Hematopoietic multipotent progenitor cell treated with erythropoietin and hydrocortisone succinate and interleukin-3 and kit ligand, for 15 days (in vitro differentiated cells): ENCODE measurements around the gene DIAPH1.

ENCODE experiments used
- DNase-seq: peaks from one replicate; pipeline ENCODE4 v3.0.0-alpha.2; 2015; ENCODE audit warnings: low spot score

Gene DIAPH1

DNA sequence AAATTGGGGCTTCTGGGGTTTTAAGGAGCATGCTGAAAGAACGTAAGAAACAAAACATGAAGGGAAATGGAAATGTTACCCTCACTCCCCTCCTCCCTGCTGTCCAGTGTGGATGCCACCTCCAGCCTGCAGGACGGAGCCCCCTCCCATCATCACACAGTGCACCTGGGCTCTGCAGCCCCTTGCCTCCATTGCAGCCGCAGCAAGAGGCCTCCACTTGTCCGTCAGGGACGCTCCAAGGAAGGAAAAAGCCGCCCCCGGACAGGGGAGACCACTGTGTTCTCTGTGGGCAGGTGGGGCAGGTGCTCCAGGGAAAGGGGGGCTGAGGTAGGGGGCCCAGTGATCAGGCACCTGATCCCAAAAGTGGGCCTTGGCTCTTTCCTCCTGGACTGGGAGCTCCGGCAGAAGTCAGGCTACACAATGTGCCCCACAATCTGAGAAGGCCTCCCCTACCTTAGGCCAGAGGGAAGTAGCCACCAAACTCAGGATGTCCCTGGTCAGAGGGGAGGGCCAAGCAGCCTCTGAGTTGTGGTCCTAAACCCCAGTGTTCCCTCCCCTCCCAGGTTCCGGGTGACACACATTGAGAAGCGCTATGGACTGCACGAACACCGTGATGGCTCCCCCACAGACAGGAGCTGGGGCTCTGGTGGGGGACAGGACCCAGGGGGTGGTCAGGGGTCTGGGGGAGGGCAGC, 20.7 kb upstream of the DIAPH1 start:
- DNase-seq, result no peak

DNA sequence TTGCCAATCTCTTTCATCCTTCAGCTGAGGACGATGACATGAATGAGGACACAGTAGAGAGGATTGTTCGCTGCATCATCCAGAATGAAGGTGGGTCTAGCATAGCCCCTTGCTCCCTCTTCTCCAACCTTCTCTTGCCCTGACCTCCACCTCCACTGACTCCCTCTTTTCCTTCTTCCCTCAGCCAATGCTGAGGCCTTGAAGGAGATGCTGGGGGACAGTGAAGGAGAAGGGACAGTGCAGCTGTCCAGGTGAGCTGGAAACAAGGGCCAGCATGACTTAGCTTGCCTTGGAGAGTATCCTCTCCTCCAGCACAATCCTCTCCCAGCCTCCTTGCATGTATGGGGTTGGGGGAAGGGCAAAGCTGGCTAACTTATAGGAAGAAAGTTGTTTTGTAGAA, 20.0 kb upstream of the DIAPH1 start:
- no peak for DNase-seq

DNA sequence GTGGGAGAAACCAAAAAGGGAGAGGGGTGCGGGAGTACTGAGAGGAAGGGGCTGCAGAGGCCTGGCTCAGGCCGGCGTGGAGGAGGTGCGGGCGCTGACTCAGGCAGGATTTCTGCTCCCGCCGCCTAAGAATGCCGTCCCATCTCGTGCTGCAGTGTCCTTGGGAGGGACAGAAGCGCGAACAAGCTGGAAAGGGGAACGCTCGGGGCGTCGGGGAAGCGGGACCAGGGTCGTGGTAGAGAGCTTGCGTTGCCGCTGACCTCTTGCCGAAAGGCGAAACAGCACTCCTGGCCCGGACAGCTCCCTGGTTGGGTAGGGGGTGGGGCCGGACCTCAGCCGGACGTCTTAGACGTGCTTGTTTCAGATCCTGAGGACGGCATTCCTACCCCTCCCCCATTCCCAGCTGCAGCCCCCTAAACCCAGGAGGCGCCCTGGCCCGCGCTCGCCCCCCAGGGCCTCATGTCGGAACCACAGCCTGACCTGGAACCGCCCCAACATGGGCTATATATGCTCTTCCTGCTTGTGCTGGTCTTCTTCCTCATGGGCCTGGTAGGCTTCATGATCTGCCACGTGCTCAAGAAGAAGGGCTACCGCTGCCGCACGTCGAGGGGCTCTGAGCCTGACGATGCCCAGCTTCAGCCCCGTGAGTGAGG, 19.1 kb upstream of the DIAPH1 start:
- DNase-seq, result peak; percentile 47

DNA sequence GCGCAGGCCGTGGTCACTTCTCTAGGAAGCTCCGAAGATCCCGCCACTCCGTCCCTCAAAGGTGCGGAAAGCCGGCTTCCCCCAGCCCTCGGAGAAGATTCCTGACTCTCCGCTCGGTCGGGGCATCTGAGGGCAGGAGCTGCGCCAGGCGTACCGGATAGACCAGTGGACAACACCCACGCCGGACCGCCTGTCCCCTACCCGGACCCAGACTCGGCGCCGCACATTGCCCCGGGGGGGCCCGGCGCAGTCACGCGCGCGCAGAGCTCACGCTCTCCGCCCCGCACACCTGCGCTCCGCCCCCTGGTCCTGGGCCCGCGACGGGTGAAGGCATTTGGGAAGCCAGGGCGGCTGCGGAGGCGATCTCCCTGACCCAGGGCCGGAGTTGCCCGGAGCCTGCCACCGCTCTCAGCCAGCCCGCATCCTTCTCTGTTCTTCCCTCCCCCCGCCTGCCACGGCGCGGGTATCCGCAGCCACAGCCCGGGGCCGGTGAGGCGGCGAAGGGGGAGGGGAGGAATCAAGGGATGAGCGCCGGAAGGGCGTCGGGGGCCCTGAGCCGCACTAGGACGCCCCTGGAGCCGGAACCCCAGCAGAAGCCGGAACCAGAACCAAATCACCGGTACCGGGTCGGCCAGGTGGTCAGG, 18.4 kb upstream of the DIAPH1 start:
- peak; percentile 36 for DNase-seq

DNA sequence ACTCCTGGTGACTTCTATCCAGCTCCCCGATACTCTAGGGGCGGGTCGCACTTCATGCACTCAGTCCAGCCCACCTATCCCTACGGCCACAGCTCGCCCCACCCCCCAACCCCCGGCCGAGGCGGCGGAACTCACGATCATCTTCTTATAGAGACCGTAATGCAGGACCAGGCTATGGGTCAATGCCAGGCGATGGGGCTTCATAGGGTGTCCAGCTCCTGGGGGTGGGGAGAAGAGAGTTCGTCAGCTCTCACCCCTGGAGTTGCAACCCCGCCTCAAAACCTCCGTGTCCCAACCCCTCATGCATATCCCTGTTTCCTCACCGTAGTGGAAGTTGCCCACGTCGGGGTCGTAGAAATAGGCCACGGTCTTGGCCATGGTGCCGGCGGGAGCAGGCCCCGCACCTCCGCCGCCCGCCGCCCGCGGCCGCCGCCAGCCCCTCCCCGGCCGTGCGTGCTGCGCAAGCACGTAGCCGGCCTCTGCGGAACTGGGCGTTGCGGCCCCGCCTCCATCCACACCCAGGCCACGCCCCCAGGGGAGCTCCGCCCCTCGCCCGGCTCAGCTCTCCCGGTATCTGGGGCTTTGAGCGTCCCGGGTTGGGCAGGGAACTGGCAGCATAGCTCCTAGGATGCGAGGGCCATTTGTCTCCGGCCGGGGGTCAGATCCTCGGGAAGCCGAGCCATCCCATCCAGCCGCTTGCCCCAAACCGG, 17.8 kb upstream of the DIAPH1 start, which contains the start of the genes HDAC3 and RELL2:
Gene HDAC3 (minus strand): TSS at position 437 of the 710 bp plus-strand sequence. CDS start 59 bp downstream, at position 378.
Gene RELL2 (plus strand): TSS at position 585 of the 710 bp plus-strand sequence. CDS start 1,229 bp downstream, outside the sequence.
- peak; percentile 92 for DNase-seq

DNA sequence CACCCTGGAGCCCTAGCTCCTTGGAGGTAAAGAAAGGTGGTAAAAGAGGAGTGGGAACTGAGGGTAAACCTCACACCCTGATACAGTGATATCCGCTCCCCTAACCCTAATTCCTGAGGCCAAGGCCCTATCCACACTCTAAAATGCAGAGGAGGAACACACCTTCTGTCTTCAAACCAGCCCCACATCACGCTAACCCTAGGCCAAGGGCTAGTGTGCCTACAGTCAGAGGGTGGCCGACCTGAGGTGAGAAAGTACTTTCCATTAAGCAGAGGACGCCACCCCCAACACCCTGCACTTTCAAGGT, 17.3 kb upstream of the DIAPH1 start:
- DNase-seq, result no peak

DNA sequence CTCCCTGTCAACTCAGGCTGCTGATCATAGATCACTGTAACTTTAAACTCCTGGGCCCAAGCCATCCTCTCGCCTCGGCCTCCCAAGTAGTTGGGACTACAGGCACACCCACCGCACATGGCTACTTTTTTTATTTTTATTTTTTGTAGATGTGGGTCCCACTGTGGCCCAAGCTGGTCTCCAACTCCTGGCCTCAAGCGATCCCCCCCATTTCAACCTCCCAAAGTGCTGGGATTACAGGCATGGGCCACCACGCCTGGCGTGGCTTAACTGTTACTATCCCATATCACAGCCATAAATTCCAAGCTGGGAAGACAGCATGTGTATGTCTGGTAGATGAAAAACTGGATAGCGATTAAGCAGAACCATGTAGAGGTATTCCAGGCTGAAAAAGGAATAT, 16.8 kb upstream of the DIAPH1 start:
- DNase-seq, result no peak

DNA sequence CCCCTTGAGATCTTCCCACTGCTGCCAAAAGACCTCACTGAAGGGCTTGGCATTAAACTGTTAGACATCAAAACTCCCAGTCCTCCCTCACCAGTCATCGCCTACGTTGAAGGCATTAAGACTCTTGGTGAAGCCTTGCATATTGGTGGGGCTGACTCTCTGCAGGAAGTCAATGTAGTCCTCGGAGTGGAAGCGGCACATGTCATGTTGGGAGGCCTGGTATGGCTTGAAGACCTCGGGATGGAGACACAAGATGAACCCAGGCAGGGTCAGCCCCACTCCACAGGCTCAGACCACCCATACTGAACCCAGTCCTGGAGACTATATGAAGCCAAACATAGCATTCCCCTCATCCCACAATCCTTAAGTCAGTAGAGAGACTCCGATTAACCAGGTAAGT, 15.9 kb upstream of the DIAPH1 start:
- no peak for DNase-seq

DNA sequence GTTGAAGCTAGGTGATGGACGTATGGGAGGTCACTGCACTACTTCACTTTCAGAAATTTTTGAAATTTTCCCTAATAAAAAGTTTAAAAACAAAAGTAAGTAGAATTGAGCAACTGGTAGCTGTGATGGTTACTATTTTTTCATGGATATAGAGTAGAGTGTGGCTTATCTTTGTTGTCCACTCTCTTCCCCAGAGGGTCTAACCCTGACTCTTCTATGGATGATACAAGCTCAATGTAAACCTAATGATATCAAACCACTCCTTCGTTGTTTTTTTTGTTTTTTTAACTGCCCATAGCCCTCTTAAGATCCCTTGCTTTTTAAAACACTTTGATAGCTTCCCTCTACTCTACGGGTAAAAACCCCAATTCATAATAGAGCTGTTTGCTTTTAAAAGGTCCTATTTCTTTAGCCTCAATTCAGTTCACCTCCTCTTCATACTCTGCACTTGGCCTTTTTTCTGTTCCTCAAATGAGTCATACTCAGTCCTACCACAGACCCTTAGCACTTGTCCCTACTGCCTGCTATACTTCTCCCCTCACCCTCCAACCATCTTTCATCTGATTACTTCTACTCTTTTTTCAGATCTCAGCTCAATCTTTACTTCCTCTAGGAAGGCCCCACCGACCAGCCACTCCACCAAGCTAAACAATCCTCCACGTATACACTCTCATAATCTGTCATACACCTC, 15.2 kb upstream of the DIAPH1 start:
- peak; percentile 43 for DNase-seq

DNA sequence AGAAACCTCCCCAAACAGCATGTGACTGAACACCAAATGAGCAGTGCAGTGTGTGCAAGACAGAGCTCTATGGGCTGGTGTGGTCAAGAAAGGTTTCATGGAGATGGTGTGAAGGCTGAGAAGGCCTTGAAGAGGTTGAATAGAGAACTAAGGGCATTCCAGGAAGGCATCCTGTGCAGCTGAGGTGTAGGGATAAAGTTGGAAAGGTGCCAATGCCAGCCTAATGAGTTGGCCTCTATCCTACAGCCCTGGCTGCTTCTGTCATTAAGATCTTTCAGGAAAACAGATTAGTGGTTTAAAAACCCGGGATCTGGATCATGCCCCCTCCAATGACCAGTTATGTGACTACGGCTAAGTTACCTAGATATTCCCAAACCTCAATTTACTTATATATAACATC, 13.8 kb upstream of the DIAPH1 start:
- DNase-seq, result no peak

DNA sequence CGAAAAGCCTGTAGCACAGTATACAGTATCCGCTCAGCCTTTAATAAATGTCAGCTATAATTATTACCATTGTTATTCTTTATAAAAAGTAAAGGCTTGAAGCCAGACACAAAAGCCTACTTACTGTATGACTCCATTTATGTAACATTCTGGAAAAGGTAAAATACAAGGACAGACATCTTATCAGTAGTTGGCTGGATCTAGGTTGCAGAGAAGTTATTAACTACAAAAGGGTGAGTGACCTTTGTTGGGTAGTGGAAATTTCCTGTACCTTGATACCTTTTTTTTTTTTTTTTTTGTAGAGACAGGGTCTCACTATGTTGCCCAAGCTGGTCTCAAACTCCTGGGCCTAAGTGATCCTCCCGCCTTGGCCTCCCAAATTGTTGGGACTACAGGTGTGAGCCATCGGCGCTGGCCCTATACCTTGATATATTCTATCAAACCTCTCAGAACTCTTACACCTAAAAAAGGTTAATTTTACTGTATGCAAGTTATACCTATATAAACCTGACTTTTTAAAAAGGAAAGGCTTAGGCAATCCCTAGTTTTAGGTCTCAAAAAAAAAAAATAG, 11.9 kb upstream of the DIAPH1 start:
- DNase-seq, result no peak

DNA sequence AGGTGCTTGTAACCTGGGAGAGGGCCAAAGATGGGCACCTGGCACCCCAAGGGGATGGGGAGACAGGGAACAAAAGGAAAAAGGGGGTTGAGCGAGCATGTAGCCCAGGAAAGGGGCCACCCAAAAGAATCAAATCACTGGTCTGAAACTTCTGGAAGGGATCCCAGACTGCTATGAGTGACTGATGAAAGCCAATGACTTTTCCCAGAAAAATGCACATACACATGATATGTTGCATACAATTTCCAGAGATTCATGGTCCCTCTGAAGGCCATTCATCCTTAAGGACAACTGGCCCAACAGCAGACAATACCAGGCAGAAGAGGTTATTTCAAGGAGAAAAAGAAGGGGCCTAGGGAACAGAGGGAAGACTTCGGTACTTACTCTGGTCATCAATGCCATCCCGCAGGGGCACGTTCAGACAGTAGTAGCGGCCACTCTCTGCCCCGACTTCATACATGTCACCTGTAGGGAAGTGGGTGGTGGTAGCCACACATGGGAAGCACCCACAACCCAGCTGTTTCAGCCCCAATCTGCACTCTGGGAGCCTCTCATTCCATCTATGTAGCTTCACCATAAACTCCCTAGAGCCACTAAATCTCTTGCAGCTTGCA, 9.5 kb upstream of the DIAPH1 start:
- no peak for DNase-seq

DNA sequence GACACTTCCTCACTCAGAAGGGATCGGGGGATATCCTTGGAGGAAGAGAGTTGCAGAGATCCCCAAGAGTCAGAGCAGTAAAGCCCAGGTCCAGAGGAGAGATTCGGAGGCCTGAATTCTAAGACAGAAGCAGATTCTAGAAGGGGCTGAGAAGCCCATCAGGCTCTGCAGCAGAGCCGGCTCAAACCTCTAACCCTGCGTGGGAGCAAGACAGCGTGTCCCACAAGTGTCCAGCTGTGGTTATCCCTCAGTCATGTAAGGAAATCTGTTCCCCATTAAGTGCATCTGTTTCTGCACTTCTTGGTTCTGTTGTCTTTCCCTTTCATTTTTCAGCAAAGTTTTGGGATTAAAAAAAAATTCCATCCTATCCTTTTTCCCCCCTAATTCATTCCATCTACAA, 4.8 kb upstream of the DIAPH1 start:
- no peak for DNase-seq

DNA sequence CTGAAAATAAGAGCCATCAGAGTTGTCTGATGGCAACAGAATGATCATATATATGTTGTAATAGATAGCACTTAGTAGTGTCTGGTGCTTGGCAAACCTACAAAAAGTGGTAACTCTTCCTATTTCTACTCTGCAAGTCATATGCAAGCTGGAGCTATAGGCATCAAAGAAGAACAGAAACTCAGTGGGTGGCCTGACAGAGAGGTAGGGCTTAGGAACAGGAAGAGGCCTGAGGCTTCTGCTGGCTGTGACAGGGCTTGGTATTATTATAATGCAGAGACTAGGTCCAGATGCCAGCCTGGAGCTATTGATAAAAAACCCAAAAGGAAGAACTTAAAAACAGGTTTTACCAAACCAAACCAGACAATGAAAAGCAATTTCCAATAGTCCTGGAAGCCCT, 4.4 kb upstream of the DIAPH1 start:
- no peak for DNase-seq

DNA sequence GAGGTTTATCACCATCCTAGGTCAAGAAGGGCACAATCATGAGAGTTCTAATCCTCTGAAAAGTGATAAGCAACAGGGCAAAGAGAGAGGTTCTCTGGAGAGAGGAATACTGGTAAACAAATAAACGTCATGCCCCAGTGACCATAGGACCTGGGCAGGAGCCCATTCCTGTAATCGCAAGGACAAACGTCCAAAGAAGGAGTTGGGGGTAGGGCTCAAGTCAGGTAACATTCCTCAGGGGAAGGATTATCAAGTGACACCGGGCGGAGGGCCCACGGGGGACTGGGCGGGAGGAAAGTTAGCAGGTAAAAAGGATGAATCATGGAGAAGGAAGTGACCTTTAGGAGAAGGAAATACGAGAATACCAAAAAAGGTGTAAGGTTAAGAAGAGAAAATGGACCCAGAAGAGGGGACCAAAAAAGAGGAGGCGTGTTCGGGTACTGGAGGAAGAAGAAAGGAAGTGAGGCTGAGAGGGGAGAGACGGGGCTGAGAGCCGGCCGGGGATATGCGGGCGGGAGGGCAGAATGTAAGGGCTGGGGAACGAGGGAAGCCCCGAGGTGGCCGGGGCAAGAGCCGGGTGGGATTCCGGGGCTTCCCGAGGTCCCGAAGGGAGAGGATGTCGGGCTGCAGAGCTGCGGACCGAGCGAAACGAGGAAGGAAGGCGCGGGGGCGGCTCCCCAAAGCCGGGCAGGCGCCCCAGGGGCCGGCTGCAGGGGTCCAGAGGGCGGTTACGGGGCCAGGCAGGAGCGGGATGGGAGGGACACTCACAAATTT, 583 bp downstream of the DIAPH1 start:
- peak; percentile 35 for DNase-seq

DNA sequence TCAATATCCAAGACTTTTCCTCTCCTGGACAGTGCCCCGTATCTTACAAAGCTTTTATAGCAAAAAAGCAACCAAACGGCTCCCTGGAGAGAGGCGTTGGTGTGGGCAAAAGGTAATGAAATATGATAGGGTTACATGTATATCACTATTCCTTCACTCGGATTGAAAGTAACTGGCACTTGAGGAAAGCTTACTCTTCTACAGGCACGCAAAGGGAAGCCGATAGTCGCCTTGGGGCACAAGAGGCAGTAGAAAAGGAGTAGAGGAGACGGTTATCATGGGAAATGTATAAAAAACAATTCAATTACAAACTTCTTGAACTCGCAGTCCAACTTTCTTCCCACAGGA, 1.1 kb downstream of the DIAPH1 start:
- no peak for DNase-seq

DNA sequence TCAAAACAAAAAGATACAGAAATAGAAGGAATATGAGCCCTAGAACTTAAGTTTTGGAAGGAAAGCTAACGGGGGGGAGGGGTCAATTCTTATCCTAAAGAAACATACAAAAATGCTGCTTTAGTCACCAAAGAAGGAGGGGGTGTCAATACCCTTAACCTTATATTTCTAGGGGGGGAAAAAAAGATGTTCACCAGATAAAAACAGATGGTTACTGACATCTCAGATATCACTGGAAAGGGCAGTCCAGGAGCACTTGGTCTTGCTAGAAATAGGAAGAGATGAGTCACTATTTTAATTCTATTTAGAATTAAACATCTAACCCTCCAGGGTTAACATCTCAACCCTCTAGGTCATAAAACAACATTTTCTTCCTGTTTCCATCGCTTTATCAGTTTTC, 1.7 kb downstream of the DIAPH1 start:
- peak; percentile 40 for DNase-seq

DNA sequence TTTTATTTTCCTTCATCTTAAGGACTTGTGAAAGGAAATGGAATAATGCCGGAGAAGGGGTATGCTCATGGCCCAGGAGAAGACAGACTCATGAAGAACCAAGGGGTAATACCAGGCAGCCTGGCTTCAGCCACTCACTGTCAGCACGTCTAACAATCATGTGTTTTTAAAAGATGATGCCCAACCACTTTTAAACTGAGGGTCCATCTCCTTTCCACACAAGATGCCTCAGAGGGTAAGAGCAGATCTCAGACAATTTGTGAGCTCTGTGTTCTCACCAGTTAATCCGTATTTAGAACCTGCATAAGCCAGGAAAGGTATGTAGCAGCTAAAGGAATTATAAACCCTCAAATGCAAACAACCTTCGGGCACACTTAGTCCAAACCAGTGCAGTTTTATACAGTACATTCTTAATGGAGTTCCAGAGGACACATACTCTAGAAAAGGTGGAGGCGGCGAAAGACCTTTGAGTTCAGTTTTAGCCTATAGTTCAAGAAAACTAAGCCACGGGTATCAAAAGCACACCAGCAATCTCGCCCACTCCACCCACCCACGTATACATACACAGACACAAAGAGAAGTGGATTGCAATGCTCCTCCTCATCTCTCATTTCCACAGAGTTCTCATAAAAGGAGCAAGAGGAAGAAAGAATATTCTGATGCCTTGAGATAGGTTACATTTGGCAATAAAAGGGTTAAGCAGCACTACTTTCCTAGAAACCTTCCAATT, 2.6 kb downstream of the DIAPH1 start:
- no peak for DNase-seq

DNA sequence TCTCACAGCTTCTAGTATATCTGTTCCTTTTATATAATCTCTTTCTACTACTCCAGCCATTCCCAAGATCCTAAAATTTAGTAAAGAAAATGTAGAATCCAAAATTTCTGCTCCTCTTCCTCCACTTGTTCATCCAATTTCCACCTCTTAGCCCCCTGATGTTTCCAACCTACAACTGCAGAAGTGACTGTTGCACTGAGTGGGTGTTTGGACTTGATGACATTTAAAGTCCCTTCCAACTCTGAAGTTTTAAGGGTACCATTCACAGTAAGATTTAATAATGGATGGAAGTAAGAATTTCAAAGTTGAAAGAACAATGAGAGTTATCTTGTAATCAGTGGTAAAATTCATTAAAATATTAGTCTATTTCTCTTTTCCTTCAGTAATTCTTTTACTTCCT, 5.5 kb downstream of the DIAPH1 start:
- no peak for DNase-seq

DNA sequence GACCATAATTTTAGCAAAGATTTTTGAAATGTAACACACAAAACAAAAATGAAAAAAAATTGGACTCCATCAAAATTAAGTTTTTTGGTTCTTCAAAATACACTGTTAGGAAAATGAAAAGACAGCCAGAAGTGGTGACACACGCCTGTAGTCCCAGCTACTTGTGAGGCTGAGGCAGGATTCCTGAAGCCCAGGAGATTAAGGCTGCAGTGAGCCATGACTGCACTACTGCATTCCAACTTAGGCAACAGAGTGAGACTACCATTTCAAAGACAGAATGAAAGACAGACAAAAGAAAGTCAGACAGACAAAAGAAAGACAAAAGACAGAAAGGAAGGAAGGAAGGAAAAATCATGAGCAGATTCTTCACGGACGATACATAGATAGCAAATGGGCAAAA, 7.5 kb downstream of the DIAPH1 start:
- no peak for DNase-seq
